LNCAP (cell line): ENCODE results near the gene WNK1.

Source experiments
- TF ChIP-seq, protein P1 (sequence below): fragments of 450-650 bp; IDR thresholded peaks from 2 replicates; pipeline ENCODE4 v1.5.1; 2017; ENCODE audit warnings: mild to moderate bottlenecking

Gene WNK1

GRCh38 chr12:720231-720941 is 32.0 kb upstream of the WNK1 start:
- TF ChIP-seq, protein P1, sequence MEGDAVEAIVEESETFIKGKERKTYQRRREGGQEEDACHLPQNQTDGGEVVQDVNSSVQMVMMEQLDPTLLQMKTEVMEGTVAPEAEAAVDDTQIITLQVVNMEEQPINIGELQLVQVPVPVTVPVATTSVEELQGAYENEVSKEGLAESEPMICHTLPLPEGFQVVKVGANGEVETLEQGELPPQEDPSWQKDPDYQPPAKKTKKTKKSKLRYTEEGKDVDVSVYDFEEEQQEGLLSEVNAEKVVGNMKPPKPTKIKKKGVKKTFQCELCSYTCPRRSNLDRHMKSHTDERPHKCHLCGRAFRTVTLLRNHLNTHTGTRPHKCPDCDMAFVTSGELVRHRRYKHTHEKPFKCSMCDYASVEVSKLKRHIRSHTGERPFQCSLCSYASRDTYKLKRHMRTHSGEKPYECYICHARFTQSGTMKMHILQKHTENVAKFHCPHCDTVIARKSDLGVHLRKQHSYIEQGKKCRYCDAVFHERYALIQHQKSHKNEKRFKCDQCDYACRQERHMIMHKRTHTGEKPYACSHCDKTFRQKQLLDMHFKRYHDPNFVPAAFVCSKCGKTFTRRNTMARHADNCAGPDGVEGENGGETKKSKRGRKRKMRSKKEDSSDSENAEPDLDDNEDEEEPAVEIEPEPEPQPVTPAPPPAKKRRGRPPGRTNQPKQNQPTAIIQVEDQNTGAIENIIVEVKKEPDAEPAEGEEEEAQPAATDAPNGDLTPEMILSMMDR: no peak

DNA sequence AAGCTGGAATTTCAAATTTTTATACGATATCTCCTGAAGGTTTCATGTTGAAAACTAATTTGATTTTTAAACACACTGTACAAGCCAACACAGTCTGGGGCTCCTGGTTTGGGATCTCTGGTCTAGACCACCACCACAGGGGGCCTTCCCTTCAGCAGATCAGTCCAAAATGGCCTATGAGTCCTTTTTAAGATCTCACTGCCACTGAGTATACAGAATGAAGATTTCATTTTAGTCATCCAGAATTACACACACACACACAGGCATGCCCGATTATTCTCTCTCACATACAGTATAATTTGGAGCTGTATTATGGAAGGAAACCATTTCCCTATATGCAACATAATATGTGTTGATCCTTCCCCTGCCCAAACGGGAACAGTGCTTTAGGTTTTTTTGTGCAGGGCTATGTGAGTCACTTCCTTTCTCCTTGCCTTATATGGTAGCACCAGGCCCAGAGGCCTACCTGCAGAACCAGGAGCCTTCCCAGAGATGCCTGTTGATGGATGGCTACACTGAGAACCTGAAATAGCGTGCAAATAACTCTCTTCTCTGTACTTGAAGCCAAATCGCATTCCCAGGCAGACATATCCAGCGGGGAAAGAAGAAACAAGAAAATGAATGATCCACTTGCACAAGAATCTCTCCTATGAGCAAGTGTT is 28.1 kb upstream of the WNK1 start:
- TF ChIP-seq, protein P1: no peak

DNA sequence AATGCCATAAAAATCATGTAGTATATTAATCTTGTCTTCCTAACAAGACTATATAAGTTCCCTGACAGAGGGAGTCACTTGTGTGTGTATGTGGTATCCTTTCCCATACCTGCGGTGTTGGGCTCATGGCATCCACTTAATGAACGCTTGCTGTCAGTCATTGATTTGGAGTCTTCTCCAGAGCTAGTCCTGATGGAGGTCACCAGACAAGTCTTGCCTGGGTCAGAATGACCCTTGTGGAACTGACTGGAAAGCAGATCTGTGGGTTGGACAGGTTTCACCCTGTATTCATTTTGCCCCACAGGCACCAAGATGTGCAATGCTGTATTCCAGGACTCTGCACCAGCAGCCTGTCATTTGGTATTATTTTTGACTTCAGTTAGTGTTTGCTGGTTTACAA is 27.3 kb upstream of the WNK1 start:
- TF ChIP-seq, protein P1: no peak

- TF ChIP-seq, protein P1: no peak
Measured at GRCh38 chr12:726281-727140, 25.9 kb upstream of the WNK1 start.

- TF ChIP-seq, protein P1: no peak
Measured at GRCh38 chr12:727321-727720, 25.1 kb upstream of the WNK1 start.

GRCh38 chr12:728781-729180 is 23.6 kb upstream of the WNK1 start:
- TF ChIP-seq, protein P1: no peak

DNA sequence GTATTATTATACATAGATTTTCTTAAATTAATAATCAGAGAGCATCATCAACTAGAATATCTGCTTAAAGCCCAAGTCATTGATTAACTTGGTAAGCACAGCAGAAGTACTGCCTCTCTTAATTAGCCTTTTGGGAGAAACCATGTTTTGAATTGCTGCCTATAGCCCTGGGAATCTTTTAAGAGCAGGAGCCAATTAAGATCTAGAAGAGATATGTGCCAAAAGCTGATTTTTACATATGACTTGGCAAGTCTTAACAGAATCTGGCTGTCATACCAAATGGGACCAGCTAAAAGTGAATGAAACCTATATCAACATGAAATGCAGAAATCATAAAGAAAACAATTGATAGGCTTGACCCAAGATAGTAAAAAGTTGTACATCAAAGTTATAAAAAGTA is 23.2 kb upstream of the WNK1 start:
- TF ChIP-seq, protein P1: no peak
